Glutamatergic neuron (in vitro differentiated cells): ENCODE measurements around the gene SRRT. TPM values are rescaled to one million over a fixed set of nuclear protein-coding genes. Genes with fewer than 3 reads are reported as not detected.

Source experiments
- DNase-seq: peaks from one replicate; pipeline ENCODE4 v3.0.0; 2022
- H3K27ac Mint-ChIP-seq: one replicate; pipeline ENCODE4 v1.8.0; 2020; ENCODE audit warnings: mild to moderate bottlenecking, mixed read lengths, inconsistent platforms; ENCODE audit not compliant: unreplicated experiment
- H3K27me3 Mint-ChIP-seq: one replicate; pipeline ENCODE4 v1.8.0; 2020; ENCODE audit warnings: mild to moderate bottlenecking, moderate library complexity, mixed read lengths, inconsistent platforms; ENCODE audit not compliant: unreplicated experiment
- H3K36me3 Mint-ChIP-seq: one replicate; pipeline ENCODE4 v1.8.0; 2020; ENCODE audit warnings: mild to moderate bottlenecking, mixed read lengths, inconsistent platforms; ENCODE audit not compliant: unreplicated experiment
- H3K4me1 Mint-ChIP-seq: one replicate; pipeline ENCODE4 v1.8.0; 2020; ENCODE audit warnings: mild to moderate bottlenecking, low read depth, mixed read lengths, inconsistent platforms; ENCODE audit not compliant: unreplicated experiment
- H3K4me3 Mint-ChIP-seq: one replicate; pipeline ENCODE4 v1.8.0; 2020; ENCODE audit warnings: mild to moderate bottlenecking, mixed read lengths, inconsistent platforms; ENCODE audit not compliant: unreplicated experiment
- H3K9me3 Mint-ChIP-seq: one replicate; pipeline ENCODE4 v1.8.0; 2020; ENCODE audit warnings: mild to moderate bottlenecking, moderate library complexity, mixed read lengths, inconsistent platforms; ENCODE audit not compliant: unreplicated experiment
- total RNA-seq: library from RNA; stranded (reverse); fragmentation: NEBNext Ultra II Directional; extraction: Animal tissue kit (Norgen Biotek cat#: 25700); gene quantifications from one replicate; pipeline ENCODE4 v1.2.1, GENCODE V29; 2021; ENCODE audit not compliant: unreplicated experiment
- TF ChIP-seq, protein P1 (sequence below): fragments of 200-600 bp; sonication (generic); IDR thresholded peaks from one replicate; pipeline ENCODE4 v1.5.0; 2021; ENCODE audit not compliant: partially characterized antibody, unreplicated experiment

The SRRT gene
- total RNA-seq, 1 donor from 2014 or later = 213 TPM

- peak within 1 kb of the TSS; percentile 90 for H3K27ac Mint-ChIP-seq
- peaks cover 14% of the 10 kb centered on the region for H3K27me3 Mint-ChIP-seq
- peaks cover 11% of the 10 kb centered on the region for H3K4me1 Mint-ChIP-seq
- no peak for DNase-seq
- H3K9me3 Mint-ChIP-seq = peaks cover 14% of the 10 kb centered on the region
- H3K4me3 Mint-ChIP-seq = peak within 1 kb of the TSS; percentile 96
- peaks cover 5% of the 10 kb centered on the region for H3K36me3 Mint-ChIP-seq
- TF ChIP-seq, protein P1, sequence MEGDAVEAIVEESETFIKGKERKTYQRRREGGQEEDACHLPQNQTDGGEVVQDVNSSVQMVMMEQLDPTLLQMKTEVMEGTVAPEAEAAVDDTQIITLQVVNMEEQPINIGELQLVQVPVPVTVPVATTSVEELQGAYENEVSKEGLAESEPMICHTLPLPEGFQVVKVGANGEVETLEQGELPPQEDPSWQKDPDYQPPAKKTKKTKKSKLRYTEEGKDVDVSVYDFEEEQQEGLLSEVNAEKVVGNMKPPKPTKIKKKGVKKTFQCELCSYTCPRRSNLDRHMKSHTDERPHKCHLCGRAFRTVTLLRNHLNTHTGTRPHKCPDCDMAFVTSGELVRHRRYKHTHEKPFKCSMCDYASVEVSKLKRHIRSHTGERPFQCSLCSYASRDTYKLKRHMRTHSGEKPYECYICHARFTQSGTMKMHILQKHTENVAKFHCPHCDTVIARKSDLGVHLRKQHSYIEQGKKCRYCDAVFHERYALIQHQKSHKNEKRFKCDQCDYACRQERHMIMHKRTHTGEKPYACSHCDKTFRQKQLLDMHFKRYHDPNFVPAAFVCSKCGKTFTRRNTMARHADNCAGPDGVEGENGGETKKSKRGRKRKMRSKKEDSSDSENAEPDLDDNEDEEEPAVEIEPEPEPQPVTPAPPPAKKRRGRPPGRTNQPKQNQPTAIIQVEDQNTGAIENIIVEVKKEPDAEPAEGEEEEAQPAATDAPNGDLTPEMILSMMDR = no peak
Measured at GRCh38 chr7:100895701-100895955, 20.7 kb downstream of the SRRT start, which contains the start of gene ACHE. Gene ACHE (minus strand): TSS chr7:100895888. CDS start chr7:100894232, 1,656 bp downstream.

DNA sequence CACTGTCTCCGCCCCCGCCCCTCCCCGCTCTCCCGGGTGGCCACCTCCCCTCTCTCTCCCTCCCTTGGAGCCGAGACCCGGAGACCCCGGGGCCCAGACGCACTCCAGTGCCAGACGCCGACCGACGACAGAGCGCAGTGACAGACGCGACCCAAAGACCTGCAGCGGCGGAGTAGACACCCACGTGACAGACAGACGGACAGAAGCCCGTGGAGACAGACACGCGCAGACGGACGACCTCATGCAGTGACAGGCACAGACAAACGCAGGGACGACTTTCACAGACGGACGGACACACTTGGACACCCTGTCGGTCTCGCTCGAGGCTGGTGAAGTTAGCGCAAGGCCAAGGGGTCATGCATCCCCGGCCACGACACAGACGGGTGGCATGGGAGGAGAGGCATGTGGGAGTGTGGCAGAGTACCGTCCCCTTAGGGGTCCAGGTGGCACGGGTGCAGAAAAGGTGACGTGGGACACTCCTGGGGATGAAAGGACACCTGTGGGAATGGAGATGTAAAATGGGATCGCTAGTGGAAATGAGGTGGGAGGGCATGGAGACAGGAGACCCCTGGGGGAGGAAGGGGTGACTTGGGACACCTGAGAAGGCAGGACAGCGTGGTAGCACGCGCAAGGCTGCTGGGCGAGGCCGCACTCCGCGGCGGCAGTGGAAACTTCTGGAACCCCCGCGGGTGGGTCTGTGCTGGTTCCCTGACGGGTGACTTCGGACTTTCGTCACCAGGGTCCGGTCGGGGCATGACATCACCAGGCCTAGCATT is 21.2 kb downstream of the SRRT start:
- DNase-seq = peak; percentile 73
- Mint-ChIP-seq H3K4me3 (peak overlapping the region; percentile 96), H3K4me1 (peaks cover 11% of the 10 kb centered on the region), H3K36me3 (peaks cover 5% of the 10 kb centered on the region), H3K9me3 (peaks cover 14% of the 10 kb centered on the region), H3K27me3 (peaks cover 14% of the 10 kb centered on the region), H3K27ac (peak overlapping the region; percentile 90)
- TF ChIP-seq, protein P1 = no peak

DNA sequence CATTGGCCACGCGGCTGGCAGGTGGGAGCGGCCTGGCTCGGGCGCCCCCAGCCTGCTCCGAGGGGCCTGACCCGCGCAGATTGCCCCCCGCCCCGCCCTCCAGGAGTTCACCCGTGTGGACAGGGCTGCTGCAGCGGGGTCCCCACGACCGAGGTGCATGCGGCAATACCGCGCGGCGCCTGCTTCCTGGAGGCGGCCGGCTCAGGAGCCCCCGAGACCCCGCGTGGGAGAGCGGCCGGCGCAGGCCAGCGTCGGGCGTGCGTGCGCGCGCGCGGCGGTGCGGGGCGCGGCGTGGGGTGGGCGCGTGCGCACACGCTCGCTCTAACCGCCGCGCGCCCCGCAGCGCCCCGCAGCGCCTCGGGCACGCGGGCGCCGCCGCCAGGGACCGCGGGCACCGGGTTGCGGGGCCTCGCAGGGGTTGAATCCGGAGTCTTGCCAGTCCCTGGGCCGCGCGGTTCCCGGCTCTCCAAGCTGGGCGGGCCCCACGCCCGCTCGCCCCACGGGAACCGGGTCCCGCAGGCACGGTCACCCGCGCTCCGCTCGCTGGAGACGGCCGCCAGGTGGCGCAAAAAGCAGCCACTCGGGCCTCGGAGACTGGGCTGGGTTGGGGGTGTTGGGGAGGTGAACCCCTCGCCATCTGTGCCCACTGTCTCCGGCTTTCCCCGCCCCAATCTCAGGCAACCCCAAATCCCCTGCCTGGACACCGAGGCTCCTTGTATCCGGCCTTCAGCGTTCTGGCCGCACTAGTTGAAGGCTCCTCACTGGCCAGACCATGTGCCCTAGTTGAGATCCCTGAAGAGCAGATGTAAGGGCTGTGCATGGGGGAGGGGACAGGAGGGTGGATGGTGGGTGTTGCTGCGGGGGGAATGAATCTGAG is 22.1 kb downstream of the SRRT start:
- H3K36me3 Mint-ChIP-seq = peaks cover 5% of the 10 kb centered on the region
- peaks cover 6% of the 10 kb centered on the region for H3K4me1 Mint-ChIP-seq
- DNase-seq = peak; percentile 79
- H3K9me3 Mint-ChIP-seq = peaks cover 9% of the 10 kb centered on the region
- TF ChIP-seq, protein P1 = peak; percentile 87
- peak overlapping the region; percentile 81 for H3K4me3 Mint-ChIP-seq
- no peak overlapping the region for H3K27ac Mint-ChIP-seq
- H3K27me3 Mint-ChIP-seq = peaks cover 12% of the 10 kb centered on the region

GRCh38 chr7:100897772-100898454 is 23.0 kb downstream of the SRRT start:
- TF ChIP-seq, protein P1 = no peak
- no peak for DNase-seq
- Mint-ChIP-seq H3K9me3 (peaks cover 9% of the 10 kb centered on the region), H3K4me1 (peaks cover 5% of the 10 kb centered on the region), H3K27ac (no peak overlapping the region), H3K36me3 (peaks cover 5% of the 10 kb centered on the region), H3K27me3 (peaks cover 7% of the 10 kb centered on the region), H3K4me3 (peak overlapping the region; percentile 81)
